A673 (cell line): ENCODE data around the gene TLR5.
"Not testable (repeated sequence)": the region's sequence is repeated elsewhere in the genome, so short reads cannot be mapped to it uniquely, and the experiment has no call there.

Experiments
- CTCF ChIP-seq: fragments of 300-800, 200-600 bp; sonication (generic); conservative IDR thresholded peaks from 2 replicates; pipeline ENCODE4 v1.5.1; 2017; ENCODE audit warnings: low read depth, mild to moderate bottlenecking, antibody characterized with exemption, low read length, moderate library complexity, mixed read lengths
- EZH2 ChIP-seq: fragments of 200-600 bp; sonication (generic); IDR thresholded peaks from 2 replicates; pipeline ENCODE4 v1.6.1; 2017; ENCODE audit warnings: borderline replicate concordance, low read depth, mild to moderate bottlenecking, mixed read lengths, antibody characterized with exemption, low read length; ENCODE audit not compliant: poor library complexity, severe bottlenecking

- not testable (repeated sequence) for TF ChIP-seq CTCF, EZH2
Measured at GRCh38 chr1:223169458-223169857, 26.4 kb upstream of the TLR5 start.
